NCI-H2171 treated with DMSO at 0.1 percent for 48 hours (cell line): ENCODE results near the gene ATG2A.

ENCODE experiments used
- DNase-seq: peaks from one replicate; lab custom pipeline; 2025; lab: John Stamatoyannopoulos, UW

The ATG2A gene

DNA sequence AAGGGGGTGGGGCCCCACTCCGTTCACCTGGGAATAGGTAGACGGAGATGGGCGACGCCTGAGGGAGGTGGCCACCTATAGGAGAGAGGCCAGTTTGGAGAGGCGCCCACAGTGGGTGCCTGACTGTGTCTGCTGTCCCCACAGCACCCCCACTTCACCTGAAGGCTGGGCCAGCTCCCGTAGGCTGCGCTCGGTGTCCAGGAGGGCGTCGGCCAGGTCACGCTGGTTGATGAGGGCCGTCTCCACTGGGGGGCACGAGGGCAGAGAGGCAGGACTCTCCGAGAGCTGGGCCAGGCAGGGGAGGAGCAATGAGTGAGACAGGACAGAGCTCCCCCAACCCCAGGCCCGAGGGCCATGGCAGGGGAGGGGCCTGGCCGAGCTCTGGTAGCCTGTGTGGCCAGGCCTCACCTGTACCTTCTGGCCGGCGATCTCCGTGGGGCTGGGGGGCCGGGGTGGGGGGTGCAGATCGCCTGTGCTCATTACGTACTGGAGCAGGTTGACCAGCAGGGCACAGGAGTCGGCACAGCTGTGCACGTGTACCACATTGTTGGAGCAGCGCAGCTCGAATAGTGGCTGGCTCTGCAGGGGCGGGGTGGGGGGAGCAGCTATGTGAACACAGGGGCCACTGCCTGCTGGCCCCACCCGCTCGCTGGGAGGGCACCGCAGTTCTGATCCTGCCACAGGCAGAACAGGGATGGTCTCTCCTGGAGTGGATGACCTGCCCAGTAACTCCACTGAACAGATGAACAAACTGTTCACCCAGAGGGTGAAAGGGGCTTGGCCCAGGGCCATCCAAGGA lies 14.7 kb downstream of the ATG2A start:
- no peak for DNase-seq

DNA sequence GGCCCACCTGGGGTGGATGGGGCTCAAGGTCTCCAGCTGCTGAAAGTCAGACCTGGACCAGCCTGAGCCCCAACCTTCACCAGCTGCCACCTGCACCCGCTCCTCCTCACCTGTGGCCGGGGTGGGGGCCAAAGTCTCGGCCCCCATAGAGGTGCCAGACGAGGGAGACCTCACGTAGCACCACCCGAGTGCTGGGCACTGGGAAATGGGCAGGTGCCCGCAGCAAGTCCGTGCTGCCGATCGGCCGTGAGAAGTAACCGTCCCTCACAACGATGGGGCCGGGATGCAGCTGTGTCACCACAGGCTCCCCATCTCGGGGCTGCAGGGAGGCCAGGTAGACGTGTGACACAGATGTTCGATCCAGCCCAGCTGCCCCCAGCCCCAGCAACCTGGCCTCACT lies 16.2 kb downstream of the ATG2A start:
- no peak for DNase-seq

DNA sequence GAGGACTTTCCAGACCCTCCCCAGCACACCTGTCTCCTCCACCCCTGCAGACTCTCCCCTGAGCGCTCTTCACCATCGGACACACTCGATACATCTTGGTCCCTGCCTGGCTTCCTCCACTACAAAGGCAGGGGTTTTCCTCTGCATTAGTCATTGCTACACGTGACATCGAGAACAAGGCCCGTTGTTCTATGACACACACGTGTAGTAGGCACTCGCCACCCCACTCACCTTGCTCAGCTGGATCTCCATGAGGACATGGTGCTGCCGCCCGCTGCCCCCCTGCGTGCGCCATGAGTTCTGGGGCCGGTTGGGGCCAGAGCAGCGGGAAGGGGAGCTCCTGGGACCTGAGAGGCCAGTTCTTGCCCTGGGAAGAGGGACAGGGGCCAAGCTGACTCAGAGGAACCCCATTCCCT lies 16.7 kb downstream of the ATG2A start:
- no peak for DNase-seq

DNA sequence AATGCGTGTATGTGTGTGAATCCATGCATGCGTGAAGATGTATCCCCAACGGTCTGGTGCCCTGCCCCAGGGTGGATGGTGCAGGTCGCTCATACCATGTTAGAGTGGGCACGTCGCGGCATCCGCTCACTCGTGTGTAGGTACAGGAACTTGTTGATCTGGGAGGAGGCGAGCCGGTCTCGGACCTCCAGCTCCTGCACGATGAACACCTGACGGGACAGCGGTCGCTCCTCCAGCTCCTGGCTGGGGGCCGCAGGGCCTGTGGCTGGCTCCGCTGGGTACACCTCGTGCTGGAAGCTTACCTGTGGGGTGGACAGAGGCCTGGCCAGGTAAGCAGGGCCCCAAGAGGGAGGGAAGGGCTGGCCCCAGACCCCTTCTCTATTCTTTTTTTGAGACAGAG lies 18.5 kb downstream of the ATG2A start:
- DNase-seq: no peak

DNA sequence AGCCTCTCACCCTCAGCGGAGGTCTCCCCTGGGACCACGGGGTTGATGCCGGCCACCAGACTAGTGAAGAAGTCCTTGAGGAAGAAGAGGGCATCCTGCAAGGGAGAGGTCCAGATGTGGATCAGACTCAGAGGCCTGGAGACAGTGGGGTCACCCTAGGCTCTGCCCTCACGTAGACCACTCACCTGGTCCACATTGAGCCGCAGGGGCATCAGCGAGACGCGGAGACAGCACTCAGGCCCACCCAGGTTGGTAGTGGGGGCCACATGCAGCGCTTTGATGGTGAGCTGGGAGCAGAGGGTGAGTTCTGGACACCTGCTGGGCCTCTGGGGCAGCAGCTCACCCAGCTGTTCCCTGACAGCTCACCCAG lies 18.9 kb downstream of the ATG2A start:
- DNase-seq: no peak

DNA sequence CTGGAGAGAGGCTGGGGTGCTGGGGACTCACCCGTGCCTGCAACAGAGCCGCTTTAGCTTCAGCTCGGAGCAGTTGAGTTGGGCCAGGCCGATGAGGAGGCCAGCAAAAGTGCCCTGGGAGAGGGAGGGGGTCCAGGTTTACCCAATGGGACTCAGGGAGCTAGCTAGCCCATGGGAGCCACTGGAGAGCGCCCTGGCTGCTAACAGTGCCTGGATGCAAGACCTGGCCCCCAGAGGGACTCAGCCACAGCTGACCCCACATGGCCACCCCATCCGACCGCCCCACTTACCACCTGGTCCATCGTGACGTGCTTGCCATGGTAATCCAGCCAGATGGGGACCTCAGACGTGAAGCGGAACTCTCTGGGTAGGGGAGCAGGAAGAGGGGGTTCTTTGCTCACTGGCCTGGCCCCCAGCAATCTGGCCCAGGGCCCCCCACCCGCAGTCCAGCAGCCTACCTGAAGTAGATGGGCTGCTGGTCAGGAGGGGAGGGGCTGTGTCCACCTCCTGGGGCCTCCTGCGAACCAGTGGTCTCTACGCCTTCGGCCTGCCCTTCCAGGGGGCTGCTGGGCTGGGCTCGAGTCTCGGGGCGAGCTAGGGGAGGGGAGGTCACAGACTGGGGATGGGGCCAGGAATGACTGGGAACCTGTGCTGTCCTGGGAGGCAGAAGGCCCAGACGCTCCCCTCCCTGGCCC lies 19.5 kb downstream of the ATG2A start:
- DNase-seq: no peak

DNA sequence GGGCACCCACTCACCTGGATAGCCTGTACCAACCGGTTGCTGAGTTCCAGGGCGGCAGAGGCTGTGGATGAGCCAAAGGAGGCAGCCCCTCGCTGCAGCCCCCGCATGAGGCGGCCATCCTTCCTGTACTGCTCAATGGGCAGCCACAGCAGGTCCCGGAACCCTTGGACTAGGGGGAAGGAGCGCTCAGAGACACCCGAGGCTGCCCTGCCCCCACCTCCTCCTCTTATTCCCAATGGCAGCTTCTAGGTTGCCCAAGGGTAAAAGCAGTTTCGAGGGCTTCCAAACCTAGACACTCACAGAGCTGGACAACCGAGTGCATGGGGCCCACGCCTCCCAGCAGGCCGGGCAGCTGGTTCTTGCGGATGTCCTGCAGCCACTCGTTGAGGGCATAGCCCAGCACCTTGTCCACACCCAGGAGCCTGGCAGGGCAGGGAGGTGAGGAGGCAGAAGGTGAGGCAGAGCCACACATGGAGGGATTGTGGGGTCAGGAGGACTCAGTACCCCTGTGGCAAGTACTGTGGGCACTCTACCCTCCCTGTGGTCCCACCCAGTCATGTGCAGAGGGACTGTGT lies 20.5 kb downstream of the ATG2A start:
- no peak for DNase-seq

DNA sequence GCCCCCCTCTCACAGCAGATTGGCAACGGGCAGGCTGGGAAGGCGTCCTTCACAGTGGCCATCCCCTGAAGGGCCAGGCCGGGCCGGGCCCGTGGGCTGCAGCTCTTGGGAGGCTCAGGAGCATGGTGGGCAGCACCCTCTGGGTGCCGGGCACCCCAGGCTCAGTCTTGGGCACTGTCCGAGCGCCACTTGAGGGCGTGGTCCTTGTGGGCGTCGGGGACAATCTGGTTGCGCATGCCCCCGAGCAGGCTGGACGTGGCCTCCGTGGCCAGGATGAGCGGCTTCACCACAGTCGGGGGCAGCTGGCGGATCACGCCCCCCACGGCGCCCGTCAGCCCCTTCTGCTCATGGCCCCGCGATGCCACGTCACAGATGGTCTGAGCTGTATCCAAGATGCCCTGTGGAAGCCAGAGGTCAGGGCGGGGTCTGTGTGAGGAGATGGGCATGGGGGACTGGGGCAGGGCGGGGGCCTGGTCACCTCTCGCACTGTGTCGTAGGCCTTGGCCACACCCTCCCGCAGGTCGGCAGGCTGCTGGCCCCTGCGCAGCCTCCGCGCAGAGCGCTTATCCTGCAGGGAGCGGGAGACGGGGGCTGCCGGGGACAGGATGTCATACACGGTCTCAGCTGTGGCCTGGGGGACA lies 22.1 kb downstream of the ATG2A start:
- DNase-seq: no peak

DNA sequence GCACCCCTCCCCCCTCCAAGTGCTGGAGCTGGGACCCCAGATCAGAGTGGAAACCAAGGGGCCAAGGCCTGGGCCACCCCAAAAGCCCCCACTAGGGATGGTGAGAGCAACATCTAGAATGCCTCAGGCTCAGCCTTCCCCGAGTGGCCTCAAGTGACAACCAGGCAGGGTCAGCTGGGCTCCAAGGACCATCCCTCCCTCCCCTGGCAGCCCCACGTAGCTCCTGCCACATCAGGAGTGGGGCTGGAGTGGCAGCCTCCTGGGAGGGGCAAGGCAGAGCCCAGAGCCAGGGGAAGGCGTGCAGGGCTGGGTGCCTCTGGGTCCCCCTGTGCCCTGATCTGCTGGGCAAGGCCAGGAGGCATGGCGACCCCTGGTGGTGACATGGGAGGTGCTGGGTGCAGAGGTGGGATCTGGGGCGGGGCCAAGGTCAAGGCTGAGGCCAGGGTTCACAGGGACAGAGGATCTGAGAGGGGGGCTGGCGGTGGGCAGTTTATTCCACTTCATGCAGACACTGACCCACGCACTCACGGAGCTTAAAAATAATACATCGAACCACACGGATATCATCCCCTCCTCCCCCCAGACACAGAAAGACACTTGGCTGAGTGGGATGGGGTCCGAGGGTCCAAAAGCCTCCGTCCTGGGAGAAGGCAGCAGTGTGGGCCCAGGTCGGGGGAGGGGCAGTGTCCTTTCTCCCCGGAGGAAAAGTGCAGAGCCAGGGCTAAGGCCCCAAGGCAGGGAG lies 22.8 kb downstream of the ATG2A start:
- DNase-seq: peak; percentile 53

DNA sequence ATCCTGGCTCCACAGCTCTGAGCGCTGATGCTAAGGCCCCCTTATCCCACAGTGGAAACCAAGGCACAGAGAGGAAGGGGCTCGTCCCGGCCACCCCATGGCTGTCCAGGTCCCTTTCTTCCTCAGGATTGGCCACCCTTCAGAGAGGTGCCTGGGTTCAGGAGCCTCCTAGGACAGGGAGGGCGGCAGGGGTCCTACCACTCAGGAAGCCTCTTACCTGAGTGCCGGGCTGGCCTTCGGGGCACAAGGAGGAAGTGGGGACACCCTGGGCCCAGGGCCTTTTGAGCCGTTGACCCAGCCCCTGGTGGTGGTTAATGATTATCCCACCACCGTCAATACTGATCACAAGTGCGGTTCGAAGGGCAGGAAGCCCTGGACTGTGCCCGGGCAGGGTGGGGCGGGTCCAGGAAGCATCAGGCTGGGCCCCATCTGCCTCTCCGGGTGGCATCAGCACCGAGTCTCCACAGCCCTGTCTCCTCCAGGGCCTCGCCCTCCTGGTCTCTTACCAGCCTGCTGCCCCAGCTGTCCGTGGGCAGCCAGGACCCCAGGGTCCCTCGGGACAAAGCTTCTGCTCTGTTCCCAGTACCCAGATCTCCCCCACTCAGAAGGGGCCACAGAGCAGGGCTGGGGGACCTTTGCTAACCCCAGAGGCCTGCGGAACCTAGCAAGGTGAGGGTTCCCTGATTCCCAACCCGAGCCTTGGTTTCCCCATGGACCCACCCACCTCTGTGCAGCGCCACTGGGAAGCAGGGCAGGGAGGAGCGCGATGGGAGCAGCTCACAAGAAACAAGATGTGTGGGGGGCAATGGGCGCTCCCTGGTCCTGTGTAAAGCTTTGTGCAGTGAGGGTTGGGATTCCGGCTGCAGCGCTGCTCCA lies 23.6 kb downstream of the ATG2A start:
- no peak for DNase-seq

DNA sequence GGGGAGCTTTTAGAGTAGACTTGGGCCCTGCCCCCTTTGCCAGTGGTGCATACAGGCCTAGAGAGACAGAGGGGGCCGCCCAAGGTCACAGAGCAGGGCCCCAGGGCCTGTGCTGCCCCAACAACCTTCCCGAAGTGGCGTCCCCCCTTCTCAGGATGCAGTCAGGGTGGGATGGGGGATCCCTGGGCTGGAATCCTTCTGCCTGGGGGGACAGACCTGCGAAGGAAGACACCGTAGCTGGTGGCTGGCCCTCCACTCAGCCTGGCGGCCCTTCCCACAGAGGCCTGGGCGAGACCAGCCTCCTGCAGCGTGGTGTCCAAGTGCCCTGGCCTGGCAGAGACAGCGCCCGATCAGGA lies 24.2 kb downstream of the ATG2A start:
- DNase-seq: no peak

DNA sequence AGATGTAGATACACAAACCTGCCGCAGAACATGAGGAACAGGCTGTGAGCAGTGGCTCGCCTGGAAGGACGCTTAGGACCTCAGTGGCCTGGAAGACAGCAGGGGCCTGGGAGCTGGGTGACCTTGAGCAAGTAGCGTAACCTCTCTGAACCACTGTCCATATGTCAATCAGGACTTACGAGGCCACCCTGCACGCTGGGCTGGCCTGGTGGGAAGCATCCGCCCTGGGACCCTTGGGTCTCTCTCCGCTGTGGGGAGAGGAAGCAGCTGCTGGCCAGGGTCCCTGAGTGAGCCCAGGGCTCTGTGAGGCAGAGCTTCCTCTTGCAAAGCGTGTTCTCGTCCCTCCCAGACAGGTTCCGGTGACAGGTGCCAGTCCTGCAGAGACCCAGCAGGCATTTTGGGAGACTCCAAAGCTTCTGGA lies 24.6 kb downstream of the ATG2A start:
- DNase-seq: no peak

DNA sequence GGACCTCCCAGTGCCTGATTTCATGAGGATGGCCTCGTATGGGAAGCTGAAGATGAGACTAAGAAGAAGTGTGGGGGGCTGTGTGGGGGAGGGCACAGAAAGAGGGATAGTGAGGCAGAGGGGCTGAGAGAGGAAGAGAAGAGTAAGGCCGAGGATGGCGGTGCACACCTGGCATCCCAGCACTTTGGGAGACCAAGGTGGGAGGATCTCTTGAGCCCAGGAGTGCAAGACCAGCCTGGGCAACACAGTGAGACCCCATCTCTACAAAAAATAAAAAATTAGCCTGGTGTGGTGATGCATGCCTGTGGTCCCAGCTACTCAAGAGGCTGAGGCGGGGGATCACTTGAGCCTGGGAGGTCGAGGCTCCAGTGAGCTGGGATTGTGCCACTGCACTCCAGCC lies 25.1 kb downstream of the ATG2A start:
- DNase-seq: no peak

DNA sequence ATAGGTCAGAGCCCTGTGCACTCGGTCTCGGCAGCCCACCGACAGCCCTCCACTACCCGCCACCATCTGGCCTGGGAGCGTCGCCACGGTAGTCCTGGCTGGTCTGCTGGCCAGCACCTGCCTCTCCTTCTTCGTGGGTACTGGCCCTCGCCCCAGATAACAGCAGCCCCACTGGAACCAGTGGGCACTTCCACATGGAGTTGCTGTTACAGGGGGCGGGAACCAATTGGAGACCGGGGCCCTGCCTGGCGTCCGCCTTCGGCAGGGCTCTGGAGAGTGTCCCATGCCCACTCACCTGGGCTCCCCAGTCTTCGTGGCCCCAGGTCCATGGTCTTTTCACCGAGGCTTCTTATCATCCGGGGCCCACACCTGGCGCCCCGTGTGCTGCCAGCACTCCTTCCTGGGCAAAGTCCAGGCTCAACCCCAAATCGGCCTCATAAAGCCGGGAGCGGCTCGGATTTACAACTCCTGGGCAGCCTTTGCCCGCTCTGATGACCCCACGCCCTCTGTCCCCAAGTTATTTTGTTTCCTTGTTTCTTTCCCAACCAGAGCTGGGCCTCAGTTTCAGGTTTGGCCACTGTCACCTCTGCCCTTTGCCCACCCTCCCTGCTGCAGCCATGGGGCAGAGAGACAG lies 25.7 kb downstream of the ATG2A start:
- no peak for DNase-seq

DNA sequence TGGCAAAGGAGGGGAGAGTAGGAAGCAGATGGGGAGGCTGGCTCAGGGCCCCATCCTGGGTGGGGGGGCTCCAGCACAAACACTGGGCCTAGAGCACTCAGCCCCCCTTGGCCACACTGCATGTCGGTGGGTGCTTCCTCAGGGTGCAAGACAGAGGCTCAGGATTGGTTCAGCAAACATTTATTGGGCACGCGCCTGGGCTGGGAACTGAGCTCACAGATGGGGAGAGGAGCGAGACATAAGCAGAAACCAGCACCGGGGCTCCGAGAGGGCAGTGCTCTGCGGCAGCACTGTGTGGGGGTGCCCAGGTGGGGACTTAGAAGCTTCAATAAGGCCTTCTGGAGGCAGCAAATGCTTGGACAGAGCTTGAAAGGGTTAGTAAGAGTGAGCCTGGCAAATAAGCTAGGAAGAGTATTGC lies 26.5 kb downstream of the ATG2A start:
- DNase-seq: peak; percentile 31

DNA sequence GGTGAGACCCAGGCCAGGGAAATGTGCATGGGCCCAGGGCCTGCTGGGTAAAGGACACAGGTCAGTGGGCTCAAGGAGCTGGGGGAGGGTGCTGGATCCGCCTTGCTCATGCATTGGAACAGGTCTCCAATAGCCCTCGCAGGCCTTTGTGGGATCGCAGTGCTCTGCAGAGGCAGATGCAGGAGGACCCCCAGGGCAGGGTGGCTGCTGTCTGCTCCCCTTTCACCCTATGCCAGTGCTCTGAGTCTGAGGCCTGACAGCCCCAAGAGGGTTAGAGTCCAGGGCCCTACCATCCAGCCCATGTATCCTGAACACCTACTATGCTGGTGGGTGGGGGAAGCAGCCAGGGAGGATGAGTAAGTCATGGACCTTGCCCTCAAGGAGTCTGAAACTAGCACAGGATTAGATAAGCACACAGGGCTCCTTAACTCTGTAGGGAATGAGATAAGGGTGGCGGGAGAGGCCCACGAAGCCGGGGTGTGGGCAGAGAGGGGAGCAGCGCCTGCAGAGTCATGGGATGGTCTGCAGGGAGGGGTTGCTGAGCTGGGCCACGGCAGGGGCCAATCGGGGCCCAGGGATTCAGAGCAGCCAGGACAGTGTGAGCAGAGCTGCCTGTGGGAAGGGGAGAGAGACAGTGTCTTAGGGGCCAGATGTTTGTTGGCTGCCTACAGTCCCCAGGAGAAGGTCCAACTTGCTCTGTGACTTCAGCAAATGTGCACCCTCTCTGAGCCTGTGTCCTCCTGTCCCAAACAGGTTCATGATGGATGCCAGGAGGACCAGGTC lies 28.1 kb downstream of the ATG2A start:
- no peak for DNase-seq

DNA sequence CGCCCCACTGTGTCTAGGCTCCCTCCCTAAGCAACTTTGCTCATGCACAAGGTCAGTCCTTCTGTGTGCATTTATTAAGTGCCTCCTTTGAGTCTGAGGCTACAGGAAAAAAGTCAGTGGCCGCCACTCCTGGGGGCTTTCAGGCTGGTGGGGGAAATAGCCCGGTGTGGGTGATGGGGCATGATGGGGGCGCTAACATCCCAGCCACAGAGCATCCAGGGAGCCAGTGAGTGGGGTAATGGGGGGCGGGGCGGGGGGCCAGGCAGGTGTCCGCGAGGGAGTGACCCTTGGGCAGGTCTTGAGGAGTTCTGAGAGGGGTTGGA lies 28.6 kb downstream of the ATG2A start:
- DNase-seq: no peak

DNA sequence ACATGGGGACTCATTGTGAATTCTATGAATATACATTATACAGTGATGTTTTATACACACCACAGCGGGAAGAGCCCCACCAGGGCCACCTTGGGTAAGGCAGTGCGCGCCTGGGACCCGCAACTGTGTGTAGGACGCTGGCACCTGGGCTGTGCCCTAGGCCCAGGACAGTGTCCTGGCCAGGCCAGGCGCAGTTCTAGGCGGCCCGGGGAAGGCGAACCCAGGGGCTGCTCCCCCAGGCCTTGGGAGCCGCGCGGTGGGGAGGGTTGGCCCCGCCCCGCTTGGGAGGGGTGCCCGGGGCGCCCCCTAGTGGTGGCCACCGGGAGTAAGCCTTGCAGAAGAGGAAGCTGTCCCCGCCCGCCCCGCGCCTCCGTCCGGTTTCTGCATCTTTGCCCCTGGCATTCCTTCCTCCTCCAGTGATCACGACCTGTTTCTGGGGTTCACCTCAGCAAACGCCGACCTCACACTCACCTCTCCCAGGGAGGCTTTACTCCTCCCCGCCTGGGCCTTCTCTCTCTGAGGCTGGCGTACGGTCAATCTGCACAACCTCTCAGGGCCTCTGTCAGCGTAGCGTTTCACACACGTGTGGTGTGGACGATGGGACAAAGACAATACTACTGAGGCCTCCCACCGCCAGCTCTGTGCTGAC lies 29.1 kb downstream of the ATG2A start:
- DNase-seq: no peak

DNA sequence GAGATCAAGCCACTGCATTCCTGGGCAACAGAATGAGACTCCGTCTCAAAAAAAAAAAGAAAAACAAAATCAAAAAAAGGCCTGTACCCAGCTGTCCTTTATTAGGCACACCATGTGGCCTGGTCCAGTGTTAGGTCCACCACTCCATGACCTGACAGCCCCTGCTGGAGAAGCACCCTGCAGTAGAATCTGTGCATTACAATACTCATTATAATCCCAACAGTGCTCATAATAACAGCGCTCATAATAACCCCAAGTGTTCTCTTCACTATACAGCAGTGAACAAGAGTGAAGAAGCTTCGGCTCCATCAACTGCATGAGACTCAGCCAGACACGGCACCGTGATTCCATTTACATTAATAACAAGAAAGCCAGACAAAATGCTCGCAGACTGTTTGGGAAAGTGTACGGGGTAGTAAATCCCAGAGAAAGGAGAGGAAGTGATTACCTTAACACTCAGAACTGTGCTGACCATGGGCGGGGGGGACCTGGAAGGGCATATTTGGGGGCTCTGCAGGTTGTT lies 29.7 kb downstream of the ATG2A start:
- no peak for DNase-seq
